ENCODE data around the gene REG1A.

Gene REG1A

GRCh38 chr2:79131687-79132086, 11.4 kb downstream of the REG1A start:
- TF ChIP-seq ARNT (IDR thresholded peaks at IDR 0.05) (no peak), SP1 (IDR thresholded peaks at IDR 0.05) (no peak), NFRKB (IDR thresholded peaks at IDR 0.05) (no peak), HDGF (IDR thresholded peaks at IDR 0.05; ENCODE audit: borderline replicate concordance) (no peak), TARDBP (IDR thresholded peaks at IDR 0.05) (no peak), FOXA1 (IDR thresholded peaks at IDR 0.05) (no peak), LEF1 (IDR thresholded peaks at IDR 0.05; ENCODE audit: borderline replicate concordance) (no peak), BHLHE40 (IDR thresholded peaks at IDR 0.05; ENCODE audit: borderline replicate concordance) (no peak), FOXM1 (IDR thresholded peaks at IDR 0.05; ENCODE audit: borderline replicate concordance) (no peak), SUZ12 (IDR thresholded peaks at IDR 0.05) (no peak), ZNF384 (IDR thresholded peaks at IDR 0.05) (no peak), ELF4 (IDR thresholded peaks at IDR 0.05) (no peak)
- TF ChIP-seq, protein P1, sequence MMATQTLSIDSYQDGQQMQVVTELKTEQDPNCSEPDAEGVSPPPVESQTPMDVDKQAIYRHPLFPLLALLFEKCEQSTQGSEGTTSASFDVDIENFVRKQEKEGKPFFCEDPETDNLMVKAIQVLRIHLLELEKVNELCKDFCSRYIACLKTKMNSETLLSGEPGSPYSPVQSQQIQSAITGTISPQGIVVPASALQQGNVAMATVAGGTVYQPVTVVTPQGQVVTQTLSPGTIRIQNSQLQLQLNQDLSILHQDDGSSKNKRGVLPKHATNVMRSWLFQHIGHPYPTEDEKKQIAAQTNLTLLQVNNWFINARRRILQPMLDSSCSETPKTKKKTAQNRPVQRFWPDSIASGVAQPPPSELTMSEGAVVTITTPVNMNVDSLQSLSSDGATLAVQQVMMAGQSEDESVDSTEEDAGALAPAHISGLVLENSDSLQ (IDR thresholded peaks at IDR 0.05): no peak
- DNase-seq (ENCODE audit: extremely low spot score): no peak
- ChIA-PET CTCF (no interaction called here), POLR2A (no interaction called here)

DNA sequence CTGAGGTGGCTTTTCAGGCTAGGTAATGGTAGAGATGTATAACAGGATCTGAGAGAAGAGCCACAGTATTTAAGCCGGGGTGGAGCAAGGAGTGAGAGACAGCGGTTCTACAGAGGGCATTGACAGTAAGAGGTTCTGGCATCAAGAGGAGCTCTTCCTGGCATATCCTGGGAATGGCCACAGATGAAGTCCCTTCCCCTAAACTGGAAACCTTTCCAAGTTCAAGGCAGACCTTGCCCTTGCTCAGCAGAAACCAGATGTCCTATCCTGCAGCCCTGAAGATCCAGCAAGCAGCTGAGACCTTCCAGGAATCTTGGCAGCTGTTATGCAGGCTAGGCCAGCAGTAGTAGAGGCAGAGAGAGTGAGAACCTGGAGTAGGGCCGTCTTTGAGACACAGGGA, 18.1 kb downstream of the REG1A start:
- ChIA-PET POLR2A (no interaction called here), CTCF (interaction anchor here (1.1 kb wide), 1 partner anchor 36 kb away, joined by 3 read pairs; no protein-coding TSS in a partner anchor)
- TF ChIP-seq BHLHE40 (IDR thresholded peaks at IDR 0.05; ENCODE audit: borderline replicate concordance) (no peak), ARNT (IDR thresholded peaks at IDR 0.05) (no peak), HDGF (IDR thresholded peaks at IDR 0.05; ENCODE audit: borderline replicate concordance) (no peak), FOXA1 (IDR thresholded peaks at IDR 0.05) (no peak), ELF4 (IDR thresholded peaks at IDR 0.05) (no peak), SP1 (IDR thresholded peaks at IDR 0.05) (no peak), CTBP1 (IDR thresholded peaks at IDR 0.05; ENCODE audit: borderline replicate concordance) (no peak), LEF1 (IDR thresholded peaks at IDR 0.05; ENCODE audit: borderline replicate concordance) (no peak)
- TF ChIP-seq, protein P1 (IDR thresholded peaks at IDR 0.05): no peak
- no peak for DNase-seq (ENCODE audit: extremely low spot score)

DNA sequence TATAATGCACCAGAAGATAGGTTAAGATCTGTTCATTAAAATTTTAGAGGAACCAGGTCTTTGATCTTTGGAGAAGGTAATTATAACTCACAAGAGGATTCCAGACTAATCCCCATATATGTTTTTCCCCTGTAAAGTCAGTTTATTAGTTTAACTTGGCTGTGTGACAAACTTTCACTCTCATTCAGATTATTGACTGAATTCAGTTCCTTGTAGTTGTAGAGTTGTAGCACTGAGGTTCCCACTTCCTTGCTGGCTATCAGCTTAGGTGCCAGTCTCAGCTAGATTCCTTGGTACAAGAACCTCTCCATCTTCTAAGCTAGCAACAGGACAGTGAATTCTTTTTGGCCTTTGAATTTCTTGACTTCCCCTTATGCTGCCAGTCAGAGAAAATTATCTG, 19.1 kb downstream of the REG1A start:
- ChIA-PET POLR2A (no interaction called here), CTCF (interaction anchor here (1.1 kb wide), 1 partner anchor 35 kb away, joined by 3 read pairs; no protein-coding TSS in a partner anchor)
- DNase-seq (ENCODE audit: extremely low spot score): no peak
- TF ChIP-seq FOXK2 (IDR thresholded peaks at IDR 0.05) (no peak), FOXA1 (IDR thresholded peaks at IDR 0.05) (no peak), ELF4 (IDR thresholded peaks at IDR 0.05) (no peak), SUZ12 (IDR thresholded peaks at IDR 0.05) (no peak), BHLHE40 (IDR thresholded peaks at IDR 0.05; ENCODE audit: borderline replicate concordance) (no peak), SP1 (IDR thresholded peaks at IDR 0.05) (no peak), TARDBP (IDR thresholded peaks at IDR 0.05) (no peak), CTBP1 (IDR thresholded peaks at IDR 0.05; ENCODE audit: borderline replicate concordance) (no peak), NFRKB (IDR thresholded peaks at IDR 0.05) (no peak), HDGF (IDR thresholded peaks at IDR 0.05; ENCODE audit: borderline replicate concordance) (no peak), ARNT (IDR thresholded peaks at IDR 0.05) (no peak), LEF1 (IDR thresholded peaks at IDR 0.05; ENCODE audit: borderline replicate concordance) (no peak), ZNF384 (IDR thresholded peaks at IDR 0.05) (no peak), L3MBTL2 (conservative IDR thresholded peaks at IDR 0.05) (no peak), FOXM1 (IDR thresholded peaks at IDR 0.05; ENCODE audit: borderline replicate concordance) (no peak)
- TF ChIP-seq, protein P1 (IDR thresholded peaks at IDR 0.05): no peak

GRCh38 chr2:79155826-79156476, 35.7 kb downstream of the REG1A start:
- TF ChIP-seq HDGF (IDR thresholded peaks at IDR 0.05; ENCODE audit: borderline replicate concordance) (no peak), SUZ12 (IDR thresholded peaks at IDR 0.05) (no peak), LEF1 (IDR thresholded peaks at IDR 0.05; ENCODE audit: borderline replicate concordance) (no peak), CTBP1 (IDR thresholded peaks at IDR 0.05; ENCODE audit: borderline replicate concordance) (no peak), FOXK2 (IDR thresholded peaks at IDR 0.05) (no peak), TARDBP (IDR thresholded peaks at IDR 0.05) (no peak), L3MBTL2 (conservative IDR thresholded peaks at IDR 0.05) (no peak)
- TF ChIP-seq, protein P1 (IDR thresholded peaks at IDR 0.05): no peak
- POLR2A ChIA-PET: no interaction called here
- CTCF ChIA-PET: no interaction called here
- DNase-seq (ENCODE audit: extremely low spot score): no peak

DNA sequence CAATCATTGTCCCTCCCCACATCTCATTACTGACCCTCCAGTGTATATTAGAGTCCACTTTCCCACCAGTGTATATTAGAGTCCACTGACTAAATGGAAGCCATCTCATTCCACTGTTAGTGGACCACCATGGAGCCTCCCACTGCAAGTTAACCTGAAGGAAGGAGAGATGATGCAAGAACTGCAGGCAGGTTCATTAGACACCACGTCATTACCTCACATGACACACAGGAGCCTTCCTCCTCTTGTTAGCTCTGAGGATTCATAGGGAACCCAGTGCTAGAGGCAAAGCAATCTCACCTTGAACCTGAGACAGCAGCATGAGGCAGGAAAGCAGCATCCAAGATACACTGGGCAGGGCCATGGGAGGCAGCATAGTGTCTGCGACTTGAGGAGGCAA, 38.7 kb downstream of the REG1A start:
- POLR2A ChIA-PET: no interaction called here

GRCh38 chr2:79159653-79160052, 39.4 kb downstream of the REG1A start, which contains the start of gene REG3A:
TSS of gene REG3A (minus strand) at chr2:79159753. CDS start at chr2:79159405, 348 bp downstream.
- ChIA-PET CTCF (no interaction called here), POLR2A (no interaction called here)
- TF ChIP-seq NFRKB (IDR thresholded peaks at IDR 0.05) (no peak), ARNT (IDR thresholded peaks at IDR 0.05) (no peak), SP1 (IDR thresholded peaks at IDR 0.05) (no peak), ZNF384 (IDR thresholded peaks at IDR 0.05) (no peak), L3MBTL2 (conservative IDR thresholded peaks at IDR 0.05) (no peak), FOXM1 (IDR thresholded peaks at IDR 0.05; ENCODE audit: borderline replicate concordance) (no peak), HDGF (IDR thresholded peaks at IDR 0.05; ENCODE audit: borderline replicate concordance) (no peak), FOXK2 (IDR thresholded peaks at IDR 0.05) (no peak), SUZ12 (IDR thresholded peaks at IDR 0.05) (no peak), LEF1 (IDR thresholded peaks at IDR 0.05; ENCODE audit: borderline replicate concordance) (no peak), FOXA1 (IDR thresholded peaks at IDR 0.05) (no peak), BHLHE40 (IDR thresholded peaks at IDR 0.05; ENCODE audit: borderline replicate concordance) (no peak), CTBP1 (IDR thresholded peaks at IDR 0.05; ENCODE audit: borderline replicate concordance) (no peak), TARDBP (IDR thresholded peaks at IDR 0.05) (no peak), ELF4 (IDR thresholded peaks at IDR 0.05) (no peak)
- TF ChIP-seq, protein P1 (IDR thresholded peaks at IDR 0.05): no peak
- DNase-seq (ENCODE audit: extremely low spot score): no peak

More for the DNA sequence above, 38.7 kb downstream of the REG1A start:
- CTCF ChIA-PET: no interaction called here
- TF ChIP-seq LEF1 (IDR thresholded peaks at IDR 0.05; ENCODE audit: borderline replicate concordance) (no peak), FOXM1 (IDR thresholded peaks at IDR 0.05; ENCODE audit: borderline replicate concordance) (no peak)
- no peak for DNase-seq (ENCODE audit: extremely low spot score)
